Measurements from ENCODE around the gene MRFAP1. TPM values are rescaled to one million over a fixed set of nuclear protein-coding genes. Genes with fewer than 3 reads are reported as not detected.
A peak's percentile ranks its signal among the peaks of the same experiment; 100 is the strongest.

Gene MRFAP1
- 100 to 1,000 TPM; 356 to 393 (median 381) TPM for polyA plus RNA-seq (ENCODE audit: insufficient read depth in 1 of 5, insufficient read length in 5 of 5, low replicate concordance in 1 of 5)
- long read RNA-seq, donor 1, transcript MRFAP1-201 (3 exons, 2,049 nt): minor isoform, 33 of 651 reads
- long read RNA-seq, donor 1, transcript MRFAP1-204 (1 exons, 1,982 nt): major isoform, 325 of 651 reads
- long read RNA-seq, donor 1, transcript MRFAP1-202 (2 exons, 1,584 nt): minor isoform, 130 of 651 reads
- long read RNA-seq, donor 1, partial matches to known transcripts: 141 of 651 reads
- long read RNA-seq, donor 1, other reads (novel, unspliced or antisense): 22 of 651 reads
- long read RNA-seq, donor 2, transcript MRFAP1-204 (1 exons, 1,982 nt): major isoform, 215 of 500 reads
- long read RNA-seq, donor 2, transcript MRFAP1-201 (3 exons, 2,049 nt): minor isoform, 22 of 500 reads
- long read RNA-seq, donor 2, transcript MRFAP1-202 (2 exons, 1,584 nt): minor isoform, 69 of 500 reads
- long read RNA-seq, donor 2, partial matches to known transcripts: 152 of 500 reads
- long read RNA-seq, donor 2, other reads (novel, unspliced or antisense): 42 of 500 reads
- long read RNA-seq, donor 3, transcript MRFAP1-201 (3 exons, 2,049 nt): minor isoform, 20 of 448 reads
- long read RNA-seq, donor 3, transcript MRFAP1-204 (1 exons, 1,982 nt): major isoform, 211 of 448 reads
- long read RNA-seq, donor 3, transcript MRFAP1-202 (2 exons, 1,584 nt): minor isoform, 117 of 448 reads
- long read RNA-seq, donor 3, partial matches to known transcripts: 78 of 448 reads
- long read RNA-seq, donor 3, other reads (novel, unspliced or antisense): 22 of 448 reads
- long read RNA-seq, donor 4, transcript MRFAP1-204 (1 exons, 1,982 nt): major isoform, 181 of 347 reads
- long read RNA-seq, donor 4, transcript MRFAP1-201 (3 exons, 2,049 nt): minor isoform, 21 of 347 reads
- long read RNA-seq, donor 4, transcript MRFAP1-202 (2 exons, 1,584 nt): minor isoform, 55 of 347 reads
- long read RNA-seq, donor 4, partial matches to known transcripts: 51 of 347 reads
- long read RNA-seq, donor 4, other reads (novel, unspliced or antisense): 39 of 347 reads
- long read RNA-seq, donor 5, transcript MRFAP1-202 (2 exons, 1,584 nt): minor isoform, 128 of 988 reads
- long read RNA-seq, donor 5, transcript MRFAP1-204 (1 exons, 1,982 nt): major isoform, 336 of 988 reads
- long read RNA-seq, donor 5, transcript MRFAP1-201 (3 exons, 2,049 nt): minor isoform, 29 of 988 reads
- long read RNA-seq, donor 5, partial matches to known transcripts: 197 of 988 reads
- long read RNA-seq, donor 5, other reads (novel, unspliced or antisense): 298 of 988 reads
- long read RNA-seq, donor 6, transcript MRFAP1-202 (2 exons, 1,584 nt): minor isoform, 134 of 842 reads
- long read RNA-seq, donor 6, transcript MRFAP1-204 (1 exons, 1,982 nt): major isoform, 315 of 842 reads
- long read RNA-seq, donor 6, transcript MRFAP1-201 (3 exons, 2,049 nt): minor isoform, 36 of 842 reads
- long read RNA-seq, donor 6, partial matches to known transcripts: 145 of 842 reads
- long read RNA-seq, donor 6, other reads (novel, unspliced or antisense): 212 of 842 reads
- long read RNA-seq, donor 7, transcript MRFAP1-204 (1 exons, 1,982 nt): major isoform, 275 of 419 reads
- long read RNA-seq, donor 7, transcript MRFAP1-202 (2 exons, 1,584 nt): minor isoform, 52 of 419 reads
- long read RNA-seq, donor 7, transcript MRFAP1-201 (3 exons, 2,049 nt): minor isoform, 18 of 419 reads
- long read RNA-seq, donor 7, partial matches to known transcripts: 74 of 419 reads
- long read RNA-seq, donor 7, other reads (novel, unspliced or antisense): 0 of 419 reads
- long read RNA-seq, donor 8, transcript MRFAP1-202 (2 exons, 1,584 nt): minor isoform, 48 of 228 reads
- long read RNA-seq, donor 8, transcript MRFAP1-201 (3 exons, 2,049 nt): minor isoform, 15 of 228 reads
- long read RNA-seq, donor 8, transcript MRFAP1-204 (1 exons, 1,982 nt): major isoform, 103 of 228 reads
- long read RNA-seq, donor 8, partial matches to known transcripts: 30 of 228 reads
- long read RNA-seq, donor 8, other reads (novel, unspliced or antisense): 32 of 228 reads

GRCh38 chr4:6640292-6641163 is at the start of gene MRFAP1:
Gene MRFAP1 (plus strand): TSS chr4:6640685. CDS start chr4:6640863, 178 bp downstream.
- peak; percentile 93 to 95 for DNase-seq

GRCh38 chr4:6591313-6591712 is 49.2 kb upstream of the MRFAP1 start:
- DNase-seq: no peak

GRCh38 chr4:6591781-6592180 is 48.7 kb upstream of the MRFAP1 start:
- DNase-seq: no peak

GRCh38 chr4:6592804-6593563 is 47.5 kb upstream of the MRFAP1 start:
- DNase-seq: no peak

- DNase-seq: no peak
Measured at GRCh38 chr4:6594341-6594740, 46.1 kb upstream of the MRFAP1 start.

GRCh38 chr4:6594826-6595355 is 45.6 kb upstream of the MRFAP1 start:
- DNase-seq: no peak

- no peak for DNase-seq
Measured at GRCh38 chr4:6595897-6596537, 44.5 kb upstream of the MRFAP1 start.

GRCh38 chr4:6596948-6597347 is 43.5 kb upstream of the MRFAP1 start:
- DNase-seq: no peak

GRCh38 chr4:6598127-6598526 is 42.4 kb upstream of the MRFAP1 start:
- DNase-seq: no peak

- no peak for DNase-seq
Measured at GRCh38 chr4:6598641-6599040, 41.8 kb upstream of the MRFAP1 start.

- no peak for DNase-seq
Measured at GRCh38 chr4:6601661-6602250, 38.7 kb upstream of the MRFAP1 start.

GRCh38 chr4:6602289-6602688 is 38.2 kb upstream of the MRFAP1 start:
- no peak for DNase-seq

- no peak for DNase-seq
Measured at GRCh38 chr4:6603128-6603527, 37.4 kb upstream of the MRFAP1 start.

- no peak for DNase-seq
Measured at GRCh38 chr4:6605114-6605513, 35.4 kb upstream of the MRFAP1 start.

GRCh38 chr4:6605605-6606004 is 34.9 kb upstream of the MRFAP1 start:
- no peak for DNase-seq

- DNase-seq: no peak
Measured at GRCh38 chr4:6606465-6607235, 33.8 kb upstream of the MRFAP1 start.

Data from right lung (tissue), 10 donors.